Kidney capillary endothelial cell (primary cell): ENCODE results near the gene ST3GAL3.
A peak's percentile ranks its signal among the peaks of the same experiment; 100 is the strongest.

ENCODE experiments used
- DNase-seq: peaks from one replicate; pipeline ENCODE4 v3.0.0-alpha.2; 2018; ENCODE audit warnings: low spot score

The ST3GAL3 gene

DNA sequence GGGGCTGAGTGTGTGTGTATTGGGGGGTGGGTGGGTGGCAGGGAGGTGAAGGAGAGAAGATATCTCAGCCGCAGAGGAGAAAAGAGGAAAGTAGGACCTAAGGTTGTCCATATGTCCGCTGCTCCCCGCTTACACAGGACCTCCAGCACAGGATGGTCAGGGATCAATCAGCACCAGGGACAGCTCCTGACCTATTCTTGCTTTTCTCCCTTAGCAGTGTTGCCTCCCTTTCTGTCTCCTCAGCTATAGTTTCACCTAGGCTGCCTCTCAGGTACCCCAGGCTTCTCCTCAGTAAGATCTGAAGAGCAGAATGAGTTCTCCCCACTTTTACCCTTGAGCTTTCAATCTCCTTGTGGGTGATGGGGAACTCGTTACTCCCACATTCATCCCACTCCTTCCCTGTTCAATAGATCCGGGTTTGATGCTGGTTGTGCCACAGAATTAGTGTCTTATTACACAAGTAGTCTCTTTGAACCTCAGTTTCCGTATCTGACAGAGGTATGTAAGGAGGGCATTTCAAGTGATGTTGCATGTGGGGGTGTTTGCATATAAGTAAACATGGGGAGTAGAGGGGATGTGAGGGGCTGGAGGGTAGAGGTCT, 261.1 kb downstream of the ST3GAL3 start:
- no peak for DNase-seq

DNA sequence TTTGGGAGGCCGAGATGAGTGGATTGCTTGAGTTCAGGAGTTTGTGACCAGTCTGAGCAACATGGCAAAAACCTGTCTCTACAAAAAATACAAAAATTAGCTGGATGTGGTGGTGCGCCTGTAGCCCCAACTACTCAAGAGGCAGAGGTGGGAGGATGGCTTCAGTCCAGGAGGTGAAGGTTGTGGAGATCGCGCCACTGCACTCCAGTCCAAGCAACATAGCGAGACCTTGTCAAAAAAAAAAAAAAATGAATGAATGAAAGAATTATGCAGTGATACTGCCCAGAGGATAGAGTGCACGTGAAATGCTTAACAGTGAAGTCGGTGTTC, 262.0 kb downstream of the ST3GAL3 start:
- no peak for DNase-seq

DNA sequence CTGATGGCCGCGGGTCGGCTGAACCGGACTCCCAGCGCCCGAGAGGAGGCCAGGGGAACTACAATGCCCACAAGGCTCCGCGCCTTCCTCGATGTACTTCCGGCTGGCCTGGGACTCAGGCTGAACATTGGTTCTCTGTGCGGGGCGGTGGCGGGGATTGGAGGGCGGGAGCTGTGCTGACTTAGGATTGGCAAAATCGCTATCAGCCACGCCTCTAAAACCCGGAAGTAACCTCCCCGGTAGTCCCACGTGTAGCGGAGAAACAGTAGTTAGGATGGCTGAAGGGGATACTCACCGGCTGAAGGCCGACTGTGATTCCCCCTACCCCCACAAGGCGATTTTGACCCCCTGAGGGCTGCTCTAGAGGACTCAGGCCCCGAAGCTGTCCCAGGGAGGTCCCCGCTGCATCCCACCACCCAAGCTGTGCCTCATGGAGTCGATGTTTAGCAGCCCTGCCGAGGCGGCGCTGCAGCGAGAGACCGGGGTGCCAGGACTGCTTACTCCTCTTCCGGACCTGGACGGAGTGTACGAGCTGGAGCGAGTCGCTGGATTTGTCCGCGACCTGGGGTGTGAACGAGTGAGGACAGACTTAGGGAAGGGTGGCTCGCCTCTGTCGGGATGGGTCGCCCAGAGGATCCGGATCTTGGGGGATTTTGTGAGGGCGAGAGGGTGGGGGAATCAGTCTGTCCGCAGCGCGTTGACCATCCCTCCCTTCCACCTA, 262.6 kb downstream of the ST3GAL3 start, which contains the start of gene DPH2:
TSS of gene DPH2 (plus strand) at position 265 of the 721 bp plus-strand sequence. CDS start at position 431, 166 bp downstream.
- DNase-seq, result peak; percentile 97

DNA sequence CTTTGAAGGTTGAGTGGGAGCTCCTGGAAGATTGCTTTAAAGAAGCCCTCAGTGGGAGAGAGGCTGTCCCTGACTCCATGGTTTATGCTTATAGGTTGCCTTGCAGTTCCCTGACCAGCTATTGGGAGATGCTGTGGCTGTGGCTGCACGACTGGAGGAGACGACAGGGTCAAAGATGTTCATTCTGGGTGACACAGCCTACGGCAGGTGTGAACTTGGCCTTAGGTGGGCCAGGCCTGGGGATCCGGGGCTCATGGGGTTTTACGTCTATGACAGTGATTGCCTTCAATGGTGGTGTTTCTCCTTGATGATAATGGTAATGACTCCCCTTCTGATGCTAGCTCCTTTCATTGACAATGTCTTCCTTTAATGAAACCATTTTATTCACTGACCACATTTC, 263.2 kb downstream of the ST3GAL3 start:
- no peak for DNase-seq

DNA sequence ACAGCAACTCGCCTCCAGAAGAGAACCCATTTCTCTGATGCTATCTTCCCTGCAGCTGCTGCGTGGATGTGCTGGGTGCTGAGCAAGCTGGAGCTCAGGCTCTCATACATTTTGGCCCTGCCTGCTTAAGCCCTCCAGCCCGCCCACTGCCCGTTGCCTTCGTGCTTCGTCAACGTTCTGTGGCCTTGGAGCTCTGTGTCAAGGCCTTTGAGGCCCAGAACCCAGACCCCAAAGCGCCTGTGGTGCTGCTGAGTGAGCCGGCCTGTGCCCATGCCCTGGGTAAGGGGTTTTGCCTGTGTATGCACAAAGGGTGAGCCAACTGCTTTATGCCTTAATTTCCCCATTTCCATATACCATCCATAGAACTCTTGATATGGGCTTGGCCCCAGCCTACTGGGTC, 263.6 kb downstream of the ST3GAL3 start:
- no peak for DNase-seq

DNA sequence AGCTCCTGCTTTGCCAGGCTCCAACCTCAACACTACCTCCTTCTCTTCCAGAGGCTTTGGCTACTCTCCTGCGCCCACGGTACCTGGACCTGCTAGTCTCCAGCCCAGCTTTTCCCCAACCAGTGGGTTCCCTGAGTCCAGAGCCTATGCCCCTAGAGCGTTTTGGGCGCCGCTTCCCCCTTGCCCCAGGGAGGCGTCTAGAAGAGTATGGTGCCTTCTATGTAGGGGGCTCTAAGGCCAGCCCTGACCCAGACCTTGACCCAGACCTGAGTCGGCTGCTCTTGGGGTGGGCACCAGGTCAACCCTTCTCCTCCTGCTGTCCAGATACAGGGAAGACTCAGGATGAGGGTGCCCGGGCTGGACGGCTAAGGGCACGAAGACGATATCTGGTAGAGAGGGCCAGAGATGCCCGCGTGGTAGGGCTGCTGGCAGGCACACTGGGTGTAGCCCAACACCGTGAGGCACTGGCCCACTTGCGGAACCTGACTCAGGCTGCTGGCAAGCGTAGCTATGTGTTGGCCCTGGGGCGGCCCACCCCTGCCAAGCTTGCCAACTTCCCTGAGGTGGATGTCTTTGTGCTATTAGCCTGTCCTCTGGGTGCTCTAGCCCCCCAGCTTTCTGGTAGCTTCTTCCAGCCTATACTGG, 264.1 kb downstream of the ST3GAL3 start:
- DNase-seq, result no peak

DNA sequence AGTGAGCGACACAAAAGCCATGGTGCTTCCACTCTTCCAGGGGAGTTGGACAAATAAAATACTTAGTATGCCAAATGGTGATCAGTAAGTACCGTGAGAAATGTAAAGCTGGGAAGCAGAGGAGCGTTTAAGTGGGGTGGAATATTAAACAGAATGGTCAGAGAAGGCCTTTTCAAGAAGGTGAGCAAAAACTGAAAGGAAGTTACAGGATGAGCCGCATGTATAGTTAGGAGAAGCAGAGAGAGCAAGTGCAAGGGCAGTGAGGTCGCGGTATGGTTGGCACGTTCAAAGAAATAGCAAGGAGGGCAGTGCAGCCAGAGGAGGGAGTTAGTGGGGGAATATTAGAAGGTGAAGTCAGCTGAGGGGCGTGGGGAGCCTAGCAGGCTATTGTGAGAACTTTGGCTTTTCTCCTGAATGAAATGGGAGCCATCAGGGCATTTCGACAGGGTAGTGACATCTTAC, 266.7 kb downstream of the ST3GAL3 start:
- DNase-seq, result no peak

DNA sequence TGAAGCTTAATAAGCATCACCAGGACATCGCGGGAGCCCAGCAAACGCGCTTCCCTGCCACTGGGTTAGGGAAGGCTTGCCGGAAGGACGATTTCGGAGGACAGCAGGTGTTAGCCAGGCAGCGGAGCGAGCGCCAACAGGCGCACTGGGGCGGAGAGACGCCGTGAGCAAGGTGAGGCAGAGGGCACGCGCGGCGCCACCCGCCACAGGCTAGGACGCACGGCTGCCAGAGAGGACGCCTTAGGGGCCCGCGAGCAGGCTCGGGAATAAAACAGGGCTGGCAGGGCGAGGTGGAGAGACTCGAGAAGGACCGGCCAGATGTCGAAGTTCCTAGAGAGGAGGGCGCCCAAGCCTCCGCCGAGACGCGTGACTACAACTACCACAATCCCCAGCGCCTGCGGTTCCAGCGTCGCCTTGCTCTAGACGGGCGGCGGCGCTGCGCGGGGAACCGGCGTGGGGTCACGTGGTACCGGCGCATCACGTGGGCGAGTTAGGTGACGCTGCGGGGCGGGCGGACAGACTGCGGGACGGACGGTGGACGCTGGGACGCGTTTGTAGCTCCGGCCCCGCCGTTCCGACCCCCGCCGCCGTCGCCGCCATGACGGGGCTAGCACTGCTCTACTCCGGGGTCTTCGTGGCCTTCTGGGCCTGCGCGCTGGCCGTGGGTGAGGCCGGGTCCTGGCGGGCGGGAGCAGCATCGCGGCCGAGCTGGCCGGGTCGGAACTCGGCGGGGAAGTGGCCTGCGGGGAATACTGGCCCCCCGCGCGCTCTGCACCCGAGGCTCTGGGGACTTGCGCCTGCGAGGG, 267.3 kb downstream of the ST3GAL3 start, which contains the start of gene ATP6V0B:
TSS of gene ATP6V0B (plus strand) at position 518 of the 806 bp plus-strand sequence. CDS start at position 599, 81 bp downstream.
- peak; percentile 85 for DNase-seq

DNA sequence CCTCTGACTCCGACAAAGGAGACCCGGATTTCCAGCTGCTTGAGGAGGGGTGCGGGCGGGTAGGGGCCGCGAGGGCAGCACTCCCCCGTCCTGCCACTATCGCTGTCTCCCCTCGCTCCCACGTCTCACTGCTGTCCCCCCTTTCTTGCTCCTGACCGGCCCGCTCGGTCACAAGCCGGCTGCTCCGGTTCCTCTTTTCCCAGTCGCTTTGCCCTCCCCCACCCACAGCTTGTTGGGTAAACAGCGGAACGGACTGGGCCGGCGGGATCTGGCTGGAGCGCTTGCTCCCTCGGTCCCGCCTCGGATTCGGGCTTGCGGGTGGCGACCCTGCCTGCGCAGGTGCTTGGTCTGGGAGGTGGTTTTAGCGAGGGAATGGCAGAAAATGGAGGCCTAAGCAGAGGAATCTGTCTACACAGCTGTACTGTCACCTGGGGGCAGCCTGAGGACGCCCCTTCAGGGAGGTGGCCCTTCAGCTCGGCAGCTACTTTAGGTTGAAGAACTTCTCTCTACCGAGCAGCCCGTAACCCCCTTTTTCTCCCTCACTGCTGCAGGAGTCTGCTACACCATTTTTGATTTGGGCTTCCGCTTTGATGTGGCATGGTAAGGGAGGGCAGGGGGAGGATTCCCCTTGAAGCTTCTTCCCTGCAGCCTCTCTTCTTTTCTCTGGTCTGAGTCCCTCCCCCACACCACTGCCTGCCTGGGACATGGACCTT, 268.1 kb downstream of the ST3GAL3 start:
- DNase-seq, result no peak

DNA sequence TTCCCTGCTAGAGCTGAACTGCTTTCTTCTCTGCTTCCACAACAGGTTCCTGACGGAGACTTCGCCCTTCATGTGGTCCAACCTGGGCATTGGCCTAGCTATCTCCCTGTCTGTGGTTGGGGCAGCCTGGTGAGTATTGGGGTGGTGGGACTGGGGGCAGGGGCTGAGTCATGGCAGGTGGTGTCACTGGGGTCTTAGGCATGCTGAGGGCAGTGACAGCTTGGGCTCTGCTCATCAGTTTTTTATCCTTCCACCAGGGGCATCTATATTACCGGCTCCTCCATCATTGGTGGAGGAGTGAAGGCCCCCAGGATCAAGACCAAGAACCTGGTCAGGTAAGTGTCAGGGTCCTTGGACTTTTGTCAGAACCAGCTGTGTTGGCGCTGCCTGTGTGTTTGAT, 268.7 kb downstream of the ST3GAL3 start:
- DNase-seq, result no peak

DNA sequence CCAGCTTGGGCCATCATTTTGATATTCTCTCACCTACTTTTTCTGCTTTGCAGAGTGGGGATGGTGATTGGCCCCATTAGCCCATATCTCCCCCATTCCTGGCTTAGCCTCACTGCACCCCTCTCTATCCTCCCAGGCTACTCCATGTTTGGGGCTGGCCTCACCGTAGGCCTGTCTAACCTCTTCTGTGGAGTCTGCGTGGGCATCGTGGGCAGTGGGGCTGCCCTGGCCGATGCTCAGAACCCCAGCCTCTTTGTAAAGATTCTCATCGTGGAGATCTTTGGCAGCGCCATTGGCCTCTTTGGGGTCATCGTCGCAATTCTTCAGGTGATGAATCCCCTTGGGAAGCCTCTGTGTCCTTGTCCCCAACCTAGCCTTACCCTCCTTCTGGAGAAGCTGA, 269.6 kb downstream of the ST3GAL3 start:
- no peak for DNase-seq

DNA sequence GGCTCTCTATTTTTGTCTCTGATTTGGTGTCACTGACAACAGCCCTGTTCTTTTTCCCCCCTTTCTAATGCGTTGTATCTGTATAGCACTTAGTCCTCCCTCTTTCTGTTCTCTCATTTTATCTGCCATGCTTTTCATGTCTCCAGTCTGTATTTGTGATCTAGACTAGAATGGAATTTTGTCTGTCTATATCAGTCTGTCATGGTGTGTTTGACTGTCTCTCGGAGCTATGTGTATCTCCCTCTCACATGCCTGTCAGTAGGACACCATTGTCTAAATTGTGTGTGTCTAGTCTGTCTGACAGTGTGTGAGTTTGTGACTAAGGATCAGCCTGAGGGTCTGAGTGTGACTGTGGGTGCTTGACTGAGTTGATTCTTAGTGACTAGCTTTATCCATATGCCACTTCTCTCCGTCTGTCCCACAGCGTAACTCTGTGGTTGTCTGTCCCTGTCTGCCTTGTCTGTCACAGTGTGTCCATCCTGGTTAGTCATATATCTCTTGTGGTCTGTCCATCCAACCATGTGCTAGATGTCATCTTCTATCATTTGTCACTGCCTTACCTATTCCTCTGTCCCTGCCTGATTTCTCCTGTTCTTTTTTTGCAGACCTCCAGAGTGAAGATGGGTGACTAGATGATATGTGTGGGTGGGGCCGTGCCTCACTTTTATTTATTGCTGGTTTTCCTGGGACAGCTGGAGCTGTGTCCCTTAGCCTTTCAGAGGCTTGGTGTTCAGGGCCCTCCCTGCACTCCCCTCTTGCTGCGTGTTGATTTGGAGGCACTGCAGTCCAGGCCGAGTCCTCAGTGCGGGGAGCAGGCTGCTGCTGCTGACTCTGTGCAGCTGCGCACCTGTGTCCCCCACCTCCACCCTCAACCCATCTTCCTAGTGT, 270.3 kb downstream of the ST3GAL3 start:
- DNase-seq, result no peak

DNA sequence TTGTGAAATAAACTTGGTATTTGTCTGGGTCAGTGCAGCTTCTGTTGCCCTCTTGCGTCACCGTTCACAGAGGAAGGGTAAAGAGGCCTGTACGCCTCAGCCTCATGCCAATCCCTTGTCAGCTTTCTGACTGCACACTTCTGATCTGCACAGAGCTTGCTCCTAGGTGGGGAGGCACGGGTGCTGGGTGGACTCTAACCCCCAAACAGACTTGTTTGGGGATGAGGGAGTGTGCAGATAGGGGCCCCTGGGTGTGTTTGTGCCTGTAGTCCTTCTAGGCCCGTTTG, 270.9 kb downstream of the ST3GAL3 start:
- no peak for DNase-seq

DNA sequence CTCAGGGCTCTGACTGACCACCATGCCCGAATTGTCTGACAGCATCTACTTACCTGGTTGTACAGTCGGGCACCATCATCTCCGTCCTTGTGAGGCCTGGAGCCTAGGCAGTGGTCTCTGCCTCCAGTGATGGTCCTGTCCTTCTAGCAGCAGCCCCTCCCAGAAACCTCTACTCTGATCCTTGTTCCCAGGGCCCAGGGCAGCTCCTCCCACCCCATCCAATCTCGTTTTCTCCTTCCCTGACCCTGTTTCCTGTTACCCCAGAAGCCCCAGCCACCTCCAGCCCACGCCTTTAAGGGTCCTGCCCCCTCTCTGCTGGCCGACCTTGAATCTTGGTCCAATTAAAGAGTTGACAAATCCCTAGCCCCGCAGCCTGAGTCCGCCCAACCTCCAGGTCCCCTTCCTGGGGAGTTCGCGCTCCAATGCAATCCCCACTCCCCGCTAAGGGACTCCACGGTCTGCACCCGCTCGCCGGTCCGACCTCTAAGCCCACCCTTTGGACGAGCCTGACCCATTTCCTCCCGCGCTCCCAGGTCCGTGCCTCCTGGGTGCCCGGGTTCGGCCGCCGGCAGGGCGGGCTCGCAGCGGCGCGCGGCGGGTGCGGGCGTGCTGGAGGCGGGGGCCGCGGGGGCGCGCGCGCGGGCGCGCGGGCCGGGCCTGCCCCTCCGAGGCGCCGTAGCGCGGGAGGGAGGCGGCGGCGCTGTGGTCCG, 271.4 kb downstream of the ST3GAL3 start, which contains the start of gene B4GALT2:
TSS of gene B4GALT2 (plus strand) at position 660 of the 710 bp plus-strand sequence. CDS start 1,951 bp downstream, outside the sequence.
- DNase-seq, result no peak

DNA sequence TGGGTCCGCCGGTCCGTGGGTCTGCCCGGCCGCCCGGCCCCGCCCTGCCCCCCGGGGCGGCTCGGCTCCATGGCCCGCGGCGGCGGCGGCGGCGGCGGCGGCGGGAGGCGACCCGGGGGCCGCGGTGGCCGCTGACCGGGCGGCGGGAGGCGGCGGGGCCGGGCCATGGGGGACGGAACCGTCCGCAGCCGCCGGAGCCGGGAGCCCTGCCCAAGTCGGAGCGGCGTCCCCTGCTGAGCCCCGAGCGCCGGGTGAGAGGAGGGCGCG, 271.9 kb downstream of the ST3GAL3 start:
- no peak for DNase-seq

DNA sequence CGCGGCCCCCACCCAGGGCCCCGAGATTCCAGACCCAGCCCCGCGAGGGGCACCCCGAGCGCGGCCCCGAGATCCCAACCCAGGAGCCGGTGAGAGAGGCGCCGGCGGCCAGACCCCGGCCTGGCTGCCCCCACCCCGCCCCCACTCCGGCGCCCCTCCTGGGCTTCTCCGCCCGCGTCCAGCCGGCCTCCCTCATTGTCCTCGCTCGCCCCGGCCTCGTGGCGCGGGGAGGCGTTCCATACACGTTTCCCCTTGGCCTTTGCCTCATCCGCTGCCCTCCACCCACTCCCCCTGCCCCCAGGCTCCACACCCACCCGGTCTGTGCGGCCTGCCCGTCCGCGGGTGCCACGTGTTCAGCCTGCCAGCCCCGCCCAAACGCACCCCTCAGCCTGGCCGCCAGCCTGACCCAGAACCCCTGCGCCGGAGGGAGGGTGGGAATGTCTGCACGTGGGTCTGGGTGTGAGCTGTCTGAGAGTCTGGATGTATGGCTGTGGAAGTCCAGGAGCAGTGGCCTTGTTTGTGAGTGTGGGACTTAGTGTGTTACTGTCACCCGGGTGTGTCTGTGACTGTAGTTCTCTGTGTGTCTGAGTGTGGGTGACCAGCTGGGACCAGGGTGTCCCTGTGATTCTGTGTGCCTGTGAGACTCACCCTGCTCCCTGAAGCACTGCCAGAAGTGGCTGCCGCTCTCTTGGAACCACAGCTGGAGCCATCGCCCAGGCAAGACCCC, 272.4 kb downstream of the ST3GAL3 start:
- DNase-seq, result no peak

DNA sequence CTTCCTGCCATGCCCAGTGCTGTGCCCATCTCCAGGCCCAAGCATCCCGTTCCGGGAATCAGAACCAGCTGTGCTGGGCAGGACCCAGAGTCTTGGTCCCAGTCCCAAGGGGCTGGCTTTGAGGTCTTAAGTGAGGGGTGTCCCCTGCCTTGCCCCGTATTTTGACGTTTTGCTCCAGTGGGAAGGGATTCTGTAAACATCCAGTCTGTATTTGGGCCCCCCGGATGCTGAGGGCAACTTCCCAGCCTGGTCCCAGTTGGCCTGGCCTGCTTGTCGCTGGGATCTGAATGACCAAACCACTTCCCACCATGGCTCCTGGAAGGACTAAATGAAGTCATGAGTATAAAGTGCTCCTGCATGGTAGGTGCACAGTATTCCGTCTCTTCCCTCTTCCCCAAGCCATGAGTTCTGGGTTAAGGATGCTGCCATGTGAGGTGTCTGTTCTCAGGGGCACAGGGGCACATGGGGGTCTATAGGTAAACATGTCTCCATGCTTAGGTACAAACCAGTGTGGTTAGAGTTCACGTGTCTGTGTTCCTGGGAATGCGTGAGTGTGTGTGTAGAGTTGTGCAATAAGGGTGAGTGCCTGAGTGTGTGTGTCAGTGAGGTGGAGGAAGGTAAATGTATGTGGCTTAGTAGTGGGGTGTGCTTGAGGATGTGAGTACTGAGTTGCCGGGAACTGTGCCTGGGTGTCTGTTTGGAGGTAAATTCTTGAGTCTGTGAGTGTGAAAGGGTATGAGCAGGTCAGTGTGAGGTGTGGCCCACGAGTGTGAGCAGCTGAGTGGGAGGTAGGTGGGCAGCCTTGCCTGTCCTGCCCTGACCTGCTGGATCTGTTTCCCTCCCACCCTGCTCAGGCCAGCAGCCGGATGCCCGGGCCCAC, 273.2 kb downstream of the ST3GAL3 start:
- no peak for DNase-seq
